NT2/D1 (cell line): ENCODE measurements around the gene KBTBD13.

Source experiments
- YY1 ChIP-seq: IDR thresholded peaks from 2 replicates; pipeline ENCODE4 v1.6.1; 2011; ENCODE audit not compliant: insufficient read length, insufficient read depth
- ZNF274 ChIP-seq: IDR thresholded peaks from 2 replicates; pipeline ENCODE4 v1.6.1; 2011; ENCODE audit warnings: mild to moderate bottlenecking, low read depth, low read length

DNA sequence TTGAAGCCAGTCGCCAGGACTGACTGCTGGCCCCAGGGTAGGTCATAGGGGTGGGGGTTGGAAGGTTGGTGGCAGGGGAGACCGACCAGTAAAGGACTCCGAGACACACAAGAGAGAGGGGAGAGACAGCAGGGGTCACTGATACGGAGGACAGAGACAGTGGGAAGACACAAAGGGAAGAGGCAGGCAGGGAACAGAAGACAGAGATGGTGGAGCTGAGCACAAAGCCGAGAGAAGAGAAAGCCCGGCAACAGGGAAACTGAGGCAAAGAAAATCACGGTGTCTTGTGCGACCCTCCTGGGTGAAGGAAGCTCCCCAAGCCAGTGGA is 9.3 kb upstream of the KBTBD13 start:
- no peak for TF ChIP-seq YY1
- TF ChIP-seq ZNF274 = no peak
